Measurements from ENCODE around the gene TLE2.

DNA sequence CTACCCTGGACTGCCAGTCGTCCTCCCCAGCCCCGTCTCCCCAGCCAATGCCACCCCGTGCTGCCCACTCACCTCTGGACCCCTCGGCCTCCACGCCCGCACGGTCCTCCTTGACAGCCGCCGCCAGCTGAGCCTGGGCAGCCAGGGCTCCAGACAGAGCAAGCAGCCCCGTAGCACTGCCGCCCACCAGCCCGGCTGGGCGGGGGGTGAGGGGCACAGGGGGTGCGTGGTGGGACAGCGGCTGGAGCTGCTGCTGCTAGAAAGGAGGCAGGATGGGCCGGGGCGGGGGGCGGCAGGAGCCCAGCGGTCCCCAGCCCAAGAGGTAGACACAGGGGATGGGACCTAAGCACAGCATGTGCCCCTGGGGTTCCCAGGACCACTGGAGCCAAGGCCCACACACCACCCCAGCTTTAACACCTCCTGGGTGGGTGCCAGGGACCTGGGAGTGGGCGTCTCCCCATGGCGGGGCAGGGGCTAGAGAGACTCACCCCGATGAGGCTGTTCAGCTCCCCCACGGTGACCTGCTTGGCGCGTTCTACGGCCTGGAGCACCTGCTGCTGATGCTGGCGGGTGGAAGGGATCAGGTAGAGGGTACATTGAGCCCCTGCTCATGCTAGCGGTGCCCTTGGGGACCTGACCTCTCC, 9.7 kb downstream of the TLE2 start:
- TF ChIP-seq, protein P1, sequence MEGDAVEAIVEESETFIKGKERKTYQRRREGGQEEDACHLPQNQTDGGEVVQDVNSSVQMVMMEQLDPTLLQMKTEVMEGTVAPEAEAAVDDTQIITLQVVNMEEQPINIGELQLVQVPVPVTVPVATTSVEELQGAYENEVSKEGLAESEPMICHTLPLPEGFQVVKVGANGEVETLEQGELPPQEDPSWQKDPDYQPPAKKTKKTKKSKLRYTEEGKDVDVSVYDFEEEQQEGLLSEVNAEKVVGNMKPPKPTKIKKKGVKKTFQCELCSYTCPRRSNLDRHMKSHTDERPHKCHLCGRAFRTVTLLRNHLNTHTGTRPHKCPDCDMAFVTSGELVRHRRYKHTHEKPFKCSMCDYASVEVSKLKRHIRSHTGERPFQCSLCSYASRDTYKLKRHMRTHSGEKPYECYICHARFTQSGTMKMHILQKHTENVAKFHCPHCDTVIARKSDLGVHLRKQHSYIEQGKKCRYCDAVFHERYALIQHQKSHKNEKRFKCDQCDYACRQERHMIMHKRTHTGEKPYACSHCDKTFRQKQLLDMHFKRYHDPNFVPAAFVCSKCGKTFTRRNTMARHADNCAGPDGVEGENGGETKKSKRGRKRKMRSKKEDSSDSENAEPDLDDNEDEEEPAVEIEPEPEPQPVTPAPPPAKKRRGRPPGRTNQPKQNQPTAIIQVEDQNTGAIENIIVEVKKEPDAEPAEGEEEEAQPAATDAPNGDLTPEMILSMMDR (IDR thresholded peaks at IDR 0.05) = no peak
- no peak for TF ChIP-seq POLR2A (IDR thresholded peaks at IDR 0.05)
- TF ChIP-seq EP300 (IDR thresholded peaks at IDR 0.05) = no peak
